ENCODE results near the gene DMD. TPM values are rescaled to one million over a fixed set of nuclear protein-coding genes. Genes with fewer than 3 reads are reported as not detected.
"Not testable (repeated sequence)": the region's sequence is repeated elsewhere in the genome, so short reads cannot be mapped to it uniquely, and the experiment has no call there.

Gene DMD
- total and polyA plus RNA-seq, 2 donors (not counting 1 experiment from before 2014, with no cell fraction given): 5.1 to 7.2 TPM

- Histone ChIP-seq H3K79me2 (ENCODE audit: control insufficient read depth, insufficient read depth, low read length) (no peaks in the 10 kb centered on the region), H3K27me3 (ENCODE audit: control insufficient read depth, insufficient read depth, low read length) (no peaks in the 10 kb centered on the region), H4K20me1 (ENCODE audit: control insufficient read depth, extremely low read depth, insufficient read depth, low read length) (no peaks in the 10 kb centered on the region), H3K36me3 (ENCODE audit: control insufficient read depth, insufficient read depth, low read length) (no peaks in the 10 kb centered on the region), H3K9ac (ENCODE audit: insufficient read depth, low read length) (no peak overlapping the region), H3K27ac (ENCODE audit: insufficient read depth, low read length) (no peak overlapping the region), H3K4me3 (replicated peaks in 1 of 4; ENCODE audit: control extremely low read depth in 1 of 4, insufficient read depth in 1 of 4, low read depth in 3 of 4, low read length in 4 of 4) (no peak overlapping the region), H3K4me1 (ENCODE audit: control insufficient read depth, extremely low read depth, insufficient read depth, low read length) (no peaks in the 10 kb centered on the region), H3K9me3 (ENCODE audit: control insufficient read depth, insufficient read depth, low read depth, low read length) (no peaks in the 10 kb centered on the region), H3K4me2 (ENCODE audit: extremely low read depth, insufficient read depth, low read length) (no peak overlapping the region), H2AFZ (ENCODE audit: low read length) (no peak overlapping the region)
- no peak for TF ChIP-seq EZH2 (IDR thresholded peaks at IDR 0.05; ENCODE audit: low read length, missing control alignments)
- DNase-seq (ENCODE audit: low read depth in 2 of 2): peak in 1 of 2 donors; percentile 5
Observed at GRCh38 chrX:32532262-32532661, 679.1 kb downstream of the DMD start.

- Histone ChIP-seq H3K27ac (ENCODE audit: insufficient read depth, low read length) (no peak overlapping the region), H3K36me3 (ENCODE audit: control insufficient read depth, insufficient read depth, low read length) (no peaks in the 10 kb centered on the region), H3K4me2 (ENCODE audit: extremely low read depth, insufficient read depth, low read length) (no peak overlapping the region), H3K9me3 (ENCODE audit: control insufficient read depth, insufficient read depth, low read depth, low read length) (no peaks in the 10 kb centered on the region), H4K20me1 (ENCODE audit: control insufficient read depth, extremely low read depth, insufficient read depth, low read length) (no peaks in the 10 kb centered on the region), H2AFZ (ENCODE audit: low read length) (peak overlapping the region; percentile 14), H3K4me1 (ENCODE audit: control insufficient read depth, extremely low read depth, insufficient read depth, low read length) (no peaks in the 10 kb centered on the region), H3K4me3 (replicated peaks in 1 of 4; ENCODE audit: control extremely low read depth in 1 of 4, insufficient read depth in 1 of 4, low read depth in 3 of 4, low read length in 4 of 4) (peak overlapping the region in 2 of 4 experiments; percentile 16 to 43), H3K27me3 (ENCODE audit: control insufficient read depth, insufficient read depth, low read length) (no peaks in the 10 kb centered on the region), H3K79me2 (ENCODE audit: control insufficient read depth, insufficient read depth, low read length) (no peaks in the 10 kb centered on the region), H3K9ac (ENCODE audit: insufficient read depth, low read length) (no peak overlapping the region)
- no peak for TF ChIP-seq EZH2 (IDR thresholded peaks at IDR 0.05; ENCODE audit: low read length, missing control alignments)
- TF ChIP-seq CTCF (conservative IDR thresholded peaks at IDR 0.05 in 1 of 2, IDR thresholded peaks at IDR 0.05 in 1 of 2; ENCODE audit: low read depth in 1 of 2, low read length in 2 of 2): peak; percentile 26 to 49
- peak; percentile 14 to 69 for DNase-seq (ENCODE audit: low read depth in 2 of 2)
Observed at GRCh38 chrX:32530802-32531403, 680.4 kb downstream of the DMD start.

GRCh38 chrX:32528451-32528850, 682.9 kb downstream of the DMD start:
- H3K4me2 ChIP-seq (ENCODE audit: extremely low read depth, insufficient read depth, low read length); H3K79me2 ChIP-seq (ENCODE audit: control insufficient read depth, insufficient read depth, low read length): not testable (repeated sequence)

GRCh38 chrX:32525234-32525633, 686.1 kb downstream of the DMD start:
- H3K9me3 ChIP-seq (ENCODE audit: control insufficient read depth, insufficient read depth, low read depth, low read length): no peaks in the 10 kb centered on the region
- no peak overlapping the region for H2AFZ ChIP-seq (ENCODE audit: low read length)
- H3K27me3 ChIP-seq (ENCODE audit: control insufficient read depth, insufficient read depth, low read length): no peaks in the 10 kb centered on the region
- no peaks in the 10 kb centered on the region for H3K79me2 ChIP-seq (ENCODE audit: control insufficient read depth, insufficient read depth, low read length)
- H3K27ac ChIP-seq (ENCODE audit: insufficient read depth, low read length): no peak overlapping the region
- H3K4me1 ChIP-seq (ENCODE audit: control insufficient read depth, extremely low read depth, insufficient read depth, low read length): no peaks in the 10 kb centered on the region
- no peak for TF ChIP-seq CTCF (conservative IDR thresholded peaks at IDR 0.05 in 1 of 2, IDR thresholded peaks at IDR 0.05 in 1 of 2; ENCODE audit: low read depth in 1 of 2, low read length in 2 of 2)
- no peak for TF ChIP-seq EZH2 (IDR thresholded peaks at IDR 0.05; ENCODE audit: low read length, missing control alignments)
- no peak overlapping the region for H3K4me3 ChIP-seq (replicated peaks in 1 of 4; ENCODE audit: control extremely low read depth in 1 of 4, insufficient read depth in 1 of 4, low read depth in 3 of 4, low read length in 4 of 4)
- no peaks in the 10 kb centered on the region for H4K20me1 ChIP-seq (ENCODE audit: control insufficient read depth, extremely low read depth, insufficient read depth, low read length)
- H3K36me3 ChIP-seq (ENCODE audit: control insufficient read depth, insufficient read depth, low read length): no peaks in the 10 kb centered on the region
- DNase-seq (ENCODE audit: low read depth in 2 of 2): no peak
- H3K9ac ChIP-seq (ENCODE audit: insufficient read depth, low read length): no peak overlapping the region
- H3K4me2 ChIP-seq (ENCODE audit: extremely low read depth, insufficient read depth, low read length): no peak overlapping the region

More at GRCh38 chrX:32528451-32528850, 682.9 kb downstream of the DMD start:
- H4K20me1 ChIP-seq (ENCODE audit: control insufficient read depth, extremely low read depth, insufficient read depth, low read length); H3K4me1 ChIP-seq (ENCODE audit: control insufficient read depth, extremely low read depth, insufficient read depth, low read length); H2AFZ ChIP-seq (ENCODE audit: low read length); H3K27ac ChIP-seq (ENCODE audit: insufficient read depth, low read length); H3K9ac ChIP-seq (ENCODE audit: insufficient read depth, low read length); H3K27me3 ChIP-seq (ENCODE audit: control insufficient read depth, insufficient read depth, low read length); H3K4me3 ChIP-seq (replicated peaks in 1 of 4; ENCODE audit: control extremely low read depth in 1 of 4, insufficient read depth in 1 of 4, low read depth in 3 of 4, low read length in 4 of 4); DNase-seq (ENCODE audit: low read depth in 2 of 2); H3K36me3 ChIP-seq (ENCODE audit: control insufficient read depth, insufficient read depth, low read length); H3K9me3 ChIP-seq (ENCODE audit: control insufficient read depth, insufficient read depth, low read depth, low read length): not testable (repeated sequence)
